CD8-positive, alpha-beta memory T cell (primary cell): ENCODE data around the gene RRP9. TPM values are rescaled to one million over a fixed set of nuclear protein-coding genes. Genes with fewer than 3 reads are reported as not detected.

Experiments
- CTCF ChIA-PET: fragments of 350-600 bp; sonication (Branson Sonifier 250); formaldehyde crosslinking; loops from one replicate; lab custom pipeline; 2021; ENCODE audit warnings: antibody characterized with exemption; lab: Charles Lee
- POLR2A ChIA-PET: fragments of 350-600 bp; sonication (Branson Sonifier 250); formaldehyde crosslinking; loops from one replicate; lab custom pipeline; 2021; ENCODE audit warnings: antibody characterized with exemption; lab: Charles Lee
- DNase-seq, 5 donors: peaks; one replicate each; pipeline versions ENCODE4 v3.0.0 to v3.0.0-alpha.2; 2020 to 2022; ENCODE audit warnings: mixed read lengths in 1 of 5
- H3K27ac ChIP-seq: one replicate; pipeline ENCODE4 v1.7.0; 2013; ENCODE audit warnings: low read depth, mild to moderate bottlenecking, low read length, moderate library complexity
- H3K27me3 ChIP-seq: 2 replicates; pipeline ENCODE4 v1.7.0; 2013; ENCODE audit warnings: low read length, mild to moderate bottlenecking; ENCODE audit not compliant: insufficient read depth, poor library complexity, severe bottlenecking
- H3K36me3 ChIP-seq: 2 replicates; pipeline ENCODE4 v1.7.0; 2013; ENCODE audit warnings: mild to moderate bottlenecking, low read length, moderate library complexity; ENCODE audit not compliant: insufficient read depth
- H3K4me1 ChIP-seq: 2 replicates; pipeline ENCODE4 v1.7.0; 2013; ENCODE audit warnings: mild to moderate bottlenecking, low read length, moderate library complexity; ENCODE audit not compliant: insufficient read depth
- H3K4me3 ChIP-seq: 2 replicates; pipeline ENCODE4 v1.7.0; 2013; ENCODE audit warnings: mild to moderate bottlenecking, low read length
- H3K9me3 ChIP-seq: 2 replicates; pipeline ENCODE4 v1.7.0; 2013; ENCODE audit warnings: mild to moderate bottlenecking, low read length
- H3K27ac Mint-ChIP-seq, 8 donors: one replicate each; pipeline ENCODE4 v1.8.0; 2020 to 2021; ENCODE audit warnings: mixed read lengths in 8 of 8, mild to moderate bottlenecking in 6 of 8, inconsistent platforms in 3 of 8, moderate library complexity in 3 of 8
- H3K27me3 Mint-ChIP-seq, 2 donors: one replicate each; pipeline ENCODE4 v1.8.0; 2020 to 2021; ENCODE audit warnings: mixed read lengths in 2 of 2, mild to moderate bottlenecking in 1 of 2, moderate library complexity in 1 of 2
- H3K36me3 Mint-ChIP-seq, 3 donors: one replicate each; pipeline ENCODE4 v1.8.0; 2020 to 2021; ENCODE audit warnings: mixed read lengths in 3 of 3, inconsistent platforms in 1 of 3, mild to moderate bottlenecking in 1 of 3
- H3K4me1 Mint-ChIP-seq, 3 donors: one replicate each; pipeline ENCODE4 v1.8.0; 2020 to 2021; ENCODE audit warnings: mixed read lengths in 3 of 3, inconsistent platforms in 1 of 3, mild to moderate bottlenecking in 1 of 3
- H3K4me3 Mint-ChIP-seq, 7 donors: one replicate each; pipeline ENCODE4 v1.8.0; 2020 to 2021; ENCODE audit warnings: mixed read lengths in 7 of 7, mild to moderate bottlenecking in 6 of 7, moderate library complexity in 4 of 7, inconsistent platforms in 2 of 7
- H3K9me3 Mint-ChIP-seq, 5 donors: one replicate each; pipeline ENCODE4 v1.8.0; 2020 to 2022; ENCODE audit warnings: mixed read lengths in 5 of 5, mild to moderate bottlenecking in 3 of 5, moderate library complexity in 2 of 5, inconsistent platforms in 1 of 5
- polyA plus RNA-seq: library from polyadenylated mRNA; unstranded; fragments of 300-500 nt; fragmentation: Illumina TruSeq; gene quantifications from one replicate; pipeline ENCODE4 v1.2.3, GENCODE V29; 2021
- total RNA-seq, 2 experiments: library from RNA; stranded (reverse); gene quantifications; one replicate each; pipeline ENCODE4 v1.2.3, GENCODE V29; 2021

RRP9 gene
- total and polyA plus RNA-seq, 3 experiments from 2014 or later: 25.3 to 87.0 (median 82.7) TPM

DNA sequence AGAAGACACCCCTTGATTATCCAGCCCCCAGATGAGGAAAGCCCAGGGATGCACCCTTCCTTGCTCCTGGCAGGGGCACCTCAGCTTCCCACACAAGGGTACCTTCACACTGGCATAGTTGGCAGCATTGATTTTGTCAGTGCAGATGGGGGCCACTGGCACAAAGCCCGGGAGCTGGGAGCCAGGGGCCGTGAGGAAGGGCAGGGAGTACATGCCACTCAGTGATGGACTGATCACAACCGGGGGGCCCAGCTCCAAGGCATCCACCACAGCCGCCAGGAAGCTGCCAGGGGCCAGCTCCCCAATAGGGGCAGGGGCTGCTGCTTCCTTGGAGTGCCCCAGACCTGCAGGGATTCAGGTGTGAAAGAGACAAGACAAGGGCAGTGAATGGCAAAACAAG is 28.1 kb upstream of the RRP9 start:
- H3K27me3 ChIP-seq: no peaks in the 10 kb centered on the region
- Mint-ChIP-seq H3K36me3 (peaks cover 0 to 12% (median 3%) of the 10 kb centered on the region in 3 donors), H3K4me1 (peaks cover 20 to 65% (median 40%) of the 10 kb centered on the region in 3 donors), H3K27ac (peak overlapping the region in 1 of 8 donors; percentile 79), H3K27me3 (no peaks in the 10 kb centered on the region), H3K4me3 (peak overlapping the region in 3 of 7 donors; percentile 12 to 79 (median 36)), H3K9me3 (no peaks in the 10 kb centered on the region)
- POLR2A ChIA-PET: no interaction called here
- no peaks in the 10 kb centered on the region for H3K9me3 ChIP-seq
- peaks cover 26% of the 10 kb centered on the region for H3K4me1 ChIP-seq
- no peak for DNase-seq
- H3K36me3 ChIP-seq: no peaks in the 10 kb centered on the region
- CTCF ChIA-PET: interaction anchor here (1.4 to 6.2 kb wide), 4 partner anchors 10 to 26 kb away, joined by 3 to 65 read pairs (median 4); partner anchors contain the start of genes PARP3, RPL29 and RRP9
- H3K4me3 ChIP-seq: no peak overlapping the region
- H3K27ac ChIP-seq: no peak overlapping the region

DNA sequence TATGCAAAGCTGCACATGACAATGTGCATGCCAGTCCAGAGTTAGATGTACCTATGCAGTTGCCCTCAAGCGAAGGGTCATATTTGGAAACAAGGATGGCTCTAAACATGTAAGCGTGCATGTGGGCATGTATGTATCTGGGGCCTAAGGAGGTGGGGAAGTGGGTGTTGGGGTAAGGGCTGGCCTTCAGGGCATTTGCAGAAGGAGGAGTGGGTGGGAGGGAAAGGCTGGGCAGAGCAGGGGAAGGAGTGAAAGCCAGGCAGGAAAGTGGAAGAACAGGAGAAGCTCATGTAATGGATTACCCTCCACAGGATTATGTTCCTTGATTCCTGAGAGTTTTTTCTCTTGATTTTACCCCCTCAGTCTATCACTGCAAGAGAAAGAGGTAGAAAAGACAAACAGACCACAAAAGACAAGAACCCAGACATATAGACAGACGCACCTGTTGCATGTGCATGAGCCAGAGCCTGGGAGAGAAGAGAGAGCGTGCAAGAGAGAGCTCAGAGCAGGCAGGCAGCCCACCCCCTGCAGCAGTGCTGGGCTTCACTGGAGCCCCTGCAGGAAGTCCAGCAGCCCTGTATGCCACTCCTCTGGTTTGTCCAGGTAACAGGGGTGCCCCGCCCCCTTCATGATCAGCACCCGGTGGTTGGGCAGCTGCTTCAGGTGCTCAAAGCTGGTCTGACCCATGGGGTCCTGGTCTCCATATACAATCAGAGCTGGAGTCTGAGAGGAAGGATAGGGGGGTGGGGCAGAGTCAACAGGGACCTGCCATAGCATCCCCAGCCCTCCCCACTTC is 27.4 kb upstream of the RRP9 start:
- peak overlapping the region; percentile 62 to 90 (median 84) for H3K4me3 Mint-ChIP-seq

DNA sequence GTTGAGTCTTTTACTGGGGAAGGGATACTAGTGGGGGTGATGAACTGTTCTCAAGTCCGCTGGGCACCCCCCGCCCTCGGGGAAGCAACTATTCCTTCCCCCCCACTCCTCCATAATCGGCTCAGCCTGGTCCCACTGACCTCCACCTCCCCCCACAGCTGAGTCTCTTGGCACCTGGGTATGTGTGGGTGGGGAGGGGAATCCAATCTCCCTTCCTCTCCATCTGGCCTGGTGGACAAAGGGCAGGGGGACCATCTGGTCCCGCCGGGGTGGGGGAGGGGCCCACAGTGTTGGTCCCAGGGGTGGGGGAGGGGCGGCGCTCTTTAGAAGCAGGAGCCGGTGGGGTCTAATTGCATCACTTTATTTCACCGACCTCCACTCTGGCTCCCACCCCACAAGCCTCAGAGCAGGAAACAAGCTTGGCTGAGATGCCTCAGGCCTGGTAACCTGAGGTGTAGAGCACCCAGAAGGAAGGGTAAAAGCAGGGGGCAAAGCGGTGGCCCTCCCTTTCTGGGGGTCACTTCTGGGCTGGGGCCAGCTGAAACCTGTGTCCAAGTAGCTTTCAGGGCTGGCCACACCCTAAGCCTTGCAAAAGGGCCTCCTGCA is 26.6 kb upstream of the RRP9 start:
- DNase-seq: no peak
- peak overlapping the region in 7 of 8 donors; percentile 60 to 94 (median 75) for H3K27ac Mint-ChIP-seq
- H3K36me3 ChIP-seq: no peaks in the 10 kb centered on the region
- H3K4me3 Mint-ChIP-seq: peak overlapping the region; percentile 75 to 90 (median 84)
- H3K4me3 ChIP-seq: peak overlapping the region; percentile 36
- peaks cover 0 to 4% (median 3%) of the 10 kb centered on the region in 3 donors for H3K36me3 Mint-ChIP-seq
- no peaks in the 10 kb centered on the region for H3K9me3 ChIP-seq
- H3K4me1 ChIP-seq: peaks cover 16% of the 10 kb centered on the region
- no peaks in the 10 kb centered on the region for H3K27me3 Mint-ChIP-seq
- H3K27ac ChIP-seq: peak overlapping the region; percentile 51
- POLR2A ChIA-PET: interaction anchor here (0.6 to 1.4 kb wide), 6 partner anchors 12 to 310 kb away, joined by 3 to 6 read pairs (median 3); partner anchors contain the start of genes ACY1 and RRP9
- H3K4me1 Mint-ChIP-seq: peaks cover 14 to 50% (median 35%) of the 10 kb centered on the region in 3 donors
- no peaks in the 10 kb centered on the region for H3K27me3 ChIP-seq
- CTCF ChIA-PET: interaction anchor here (1.1 to 1.6 kb wide), 4 partner anchors 12 to 28 kb away, joined by 3 to 5 read pairs (median 3); partner anchors contain the start of genes RPL29 and RRP9
- H3K9me3 Mint-ChIP-seq: no peaks in the 10 kb centered on the region

More for the DNA sequence above, 27.4 kb upstream of the RRP9 start:
- Mint-ChIP-seq H3K27ac (peak overlapping the region; percentile 31 to 94 (median 70)), H3K27me3 (no peaks in the 10 kb centered on the region), H3K9me3 (no peaks in the 10 kb centered on the region), H3K36me3 (peaks cover 0 to 11% (median 3%) of the 10 kb centered on the region in 3 donors), H3K4me1 (peaks cover 18 to 58% (median 40%) of the 10 kb centered on the region in 3 donors)
- H3K27ac ChIP-seq: no peak overlapping the region
- DNase-seq: no peak
- H3K9me3 ChIP-seq: no peaks in the 10 kb centered on the region
- H3K36me3 ChIP-seq: no peaks in the 10 kb centered on the region
- CTCF ChIA-PET: interaction anchor here (1.1 to 6.2 kb wide), 5 partner anchors 11 to 28 kb away, joined by 3 to 65 read pairs (median 3); partner anchors contain the start of genes PARP3, RPL29 and RRP9
- peaks cover 19% of the 10 kb centered on the region for H3K4me1 ChIP-seq
- POLR2A ChIA-PET: no interaction called here
- no peaks in the 10 kb centered on the region for H3K27me3 ChIP-seq
- no peak overlapping the region for H3K4me3 ChIP-seq

- ChIA-PET CTCF (interaction anchor here (1.1 to 1.3 kb wide), 2 partner anchors 19 to 26 kb away, joined by 3 to 5 read pairs; partner anchors contain the start of gene RRP9), POLR2A (interaction anchor here (0.6 to 1.4 kb wide), 4 partner anchors 12 to 26 kb away, joined by 3 to 6 read pairs (median 3); partner anchors contain the start of genes ACY1 and RRP9)
- peak in 4 of 5 donors; percentile 29 to 62 (median 35) for DNase-seq
- peak within 1 kb of the TSS; percentile 79 to 90 (median 84) for H3K4me3 Mint-ChIP-seq
- H3K4me1 ChIP-seq: peaks cover 16% of the 10 kb centered on the region
- H3K9me3 ChIP-seq: no peaks in the 10 kb centered on the region
- no peaks in the 10 kb centered on the region for H3K36me3 ChIP-seq
- H3K27me3 ChIP-seq: no peaks in the 10 kb centered on the region
- H3K27ac ChIP-seq: peak within 1 kb of the TSS; percentile 57
- peaks cover 0 to 4% (median 3%) of the 10 kb centered on the region in 3 donors for H3K36me3 Mint-ChIP-seq
- H3K27me3 Mint-ChIP-seq: no peaks in the 10 kb centered on the region
- H3K4me3 ChIP-seq: peak within 1 kb of the TSS; percentile 58
- peaks cover 14 to 49% (median 34%) of the 10 kb centered on the region in 3 donors for H3K4me1 Mint-ChIP-seq
- peak within 1 kb of the TSS; percentile 30 to 94 (median 83) for H3K27ac Mint-ChIP-seq
- H3K9me3 Mint-ChIP-seq: no peaks in the 10 kb centered on the region
Measured at GRCh38 chr3:51967384-51968169, 25.9 kb upstream of the RRP9 start, which contains the start of gene PCBP4. TSS of gene PCBP4 (minus strand) at chr3:51967454. CDS start at chr3:51961240, 6,214 bp downstream.

DNA sequence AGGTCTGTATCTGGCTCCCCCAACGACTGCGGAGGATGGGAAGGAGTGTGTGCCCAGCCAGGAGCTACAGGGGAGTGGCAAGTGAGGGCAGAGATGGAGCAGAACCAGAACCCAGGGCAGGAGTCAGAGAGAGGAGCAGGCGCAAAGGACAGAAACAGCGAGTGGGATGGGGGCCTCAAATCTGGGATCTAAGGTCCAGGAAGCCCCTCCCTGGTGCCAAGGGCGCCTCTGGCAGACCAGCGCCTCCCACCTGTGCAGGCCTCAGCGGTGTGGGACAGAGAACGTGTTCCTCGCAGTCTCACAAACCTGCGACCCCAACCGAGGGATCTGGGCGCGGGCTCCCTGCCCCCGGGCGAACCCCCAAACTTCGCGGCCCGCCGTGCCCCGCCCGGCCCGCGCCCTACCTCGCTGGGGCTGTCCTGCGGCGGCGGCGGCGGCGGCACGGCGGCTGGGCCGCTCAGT is 25.2 kb upstream of the RRP9 start:
- ChIA-PET CTCF (no interaction called here), POLR2A (interaction anchor here (0.5 to 0.7 kb wide), 2 partner anchors 14 to 234 kb away, joined by 3 read pairs; no protein-coding TSS in a partner anchor)
- DNase-seq: peak in 1 of 5 donors; percentile 21
- H3K4me3 Mint-ChIP-seq: peak overlapping the region; percentile 72 to 86 (median 81)
- H3K27ac Mint-ChIP-seq: peak overlapping the region in 7 of 8 donors; percentile 30 to 89 (median 63)
- Histone ChIP-seq H3K27ac (peak overlapping the region; percentile 57), H3K36me3 (no peaks in the 10 kb centered on the region), H3K9me3 (no peaks in the 10 kb centered on the region), H3K4me3 (peak overlapping the region; percentile 58), H3K4me1 (peaks cover 16% of the 10 kb centered on the region), H3K27me3 (no peaks in the 10 kb centered on the region)
- no peaks in the 10 kb centered on the region for H3K9me3 Mint-ChIP-seq
- H3K36me3 Mint-ChIP-seq: peaks cover 0 to 4% (median 3%) of the 10 kb centered on the region in 3 donors
- peaks cover 14 to 44% (median 31%) of the 10 kb centered on the region in 3 donors for H3K4me1 Mint-ChIP-seq
- no peaks in the 10 kb centered on the region for H3K27me3 Mint-ChIP-seq

GRCh38 chr3:51966486-51966885 is 24.8 kb upstream of the RRP9 start:
- ChIA-PET POLR2A (interaction anchor here (0.5 to 0.7 kb wide), 2 partner anchors 13 to 234 kb away, joined by 3 read pairs; no protein-coding TSS in a partner anchor), CTCF (interaction anchor here (1.1 kb wide), 1 partner anchor 7 kb away, joined by 3 read pairs; the partner anchor contains the start of gene ABHD14B)
- no peak for DNase-seq
- Mint-ChIP-seq H3K9me3 (no peaks in the 10 kb centered on the region), H3K27ac (peak overlapping the region in 7 of 8 donors; percentile 30 to 89 (median 63)), H3K4me3 (peak overlapping the region; percentile 72 to 86 (median 81)), H3K36me3 (peaks cover 0 to 4% (median 3%) of the 10 kb centered on the region in 3 donors), H3K27me3 (peaks cover 0 to 3% of the 10 kb centered on the region in 2 donors), H3K4me1 (peaks cover 14 to 44% (median 31%) of the 10 kb centered on the region in 3 donors)
- Histone ChIP-seq H3K27ac (no peak overlapping the region), H3K27me3 (no peaks in the 10 kb centered on the region), H3K4me3 (peak overlapping the region; percentile 58), H3K36me3 (no peaks in the 10 kb centered on the region), H3K4me1 (peaks cover 16% of the 10 kb centered on the region), H3K9me3 (no peaks in the 10 kb centered on the region)
